Stomach smooth muscle (tissue), 2 donors: ENCODE data around the gene LIMS4.
"Not testable (repeated sequence)": the region's sequence is repeated elsewhere in the genome, so short reads cannot be mapped to it uniquely, and the experiment has no call there.

Experiments used
- H3K27ac ChIP-seq: one replicate; pipeline ENCODE4 v1.7.0; 2013; ENCODE audit warnings: mild to moderate bottlenecking, low read length, inconsistent platforms
- H3K27me3 ChIP-seq, 2 donors: one replicate each; pipeline ENCODE4 v1.7.0; 2013; ENCODE audit warnings: low read length in 2 of 2; ENCODE audit not compliant: insufficient read depth in 2 of 2, control insufficient read depth in 1 of 2
- H3K36me3 ChIP-seq, 2 donors: one replicate each; pipeline ENCODE4 v1.7.0; 2013; ENCODE audit warnings: low read length in 2 of 2; ENCODE audit not compliant: control insufficient read depth in 2 of 2, insufficient read depth in 2 of 2
- H3K4me1 ChIP-seq: one replicate; pipeline ENCODE4 v1.7.0; 2013; ENCODE audit warnings: low read length; ENCODE audit not compliant: control insufficient read depth, insufficient read depth
- H3K4me3 ChIP-seq, 2 donors: one replicate each; pipeline ENCODE4 v1.7.0; 2013; ENCODE audit warnings: low read length in 2 of 2
- H3K9ac ChIP-seq, 2 donors: one replicate each; pipeline ENCODE4 v1.7.0; 2013; ENCODE audit warnings: low read length in 2 of 2, mild to moderate bottlenecking in 1 of 2
- H3K9me3 ChIP-seq, 2 donors: one replicate each; pipeline ENCODE4 v1.7.0; 2013; ENCODE audit warnings: low read length in 2 of 2; ENCODE audit not compliant: control insufficient read depth in 2 of 2
- donor health status: healthy.
- donor health status: Pancreatic carcinoma.

Gene LIMS4

DNA sequence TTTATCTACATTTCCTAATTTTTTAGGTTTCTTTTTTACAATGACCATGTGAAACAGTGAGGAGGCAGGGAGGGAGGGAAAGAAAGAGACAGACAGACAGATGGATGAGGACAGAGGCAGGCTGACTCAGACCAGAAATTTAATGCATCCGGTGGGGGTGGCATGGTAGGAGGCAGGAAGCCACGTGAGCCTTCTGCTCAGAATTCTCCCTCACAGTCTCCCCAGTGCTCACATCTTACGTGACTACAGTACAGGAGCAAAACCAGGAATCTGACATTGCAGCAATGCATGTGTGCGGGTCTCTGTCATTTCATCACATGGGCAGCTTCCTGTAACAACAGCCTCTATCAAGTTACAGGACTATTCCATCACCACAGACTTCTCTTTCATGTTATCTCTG is 2.3 kb upstream of the LIMS4 start:
- H3K9me3 ChIP-seq, H3K27me3 ChIP-seq, H3K36me3 ChIP-seq, H3K4me3 ChIP-seq, H3K9ac ChIP-seq, H3K4me1 ChIP-seq, H3K27ac ChIP-seq: not testable (repeated sequence)

DNA sequence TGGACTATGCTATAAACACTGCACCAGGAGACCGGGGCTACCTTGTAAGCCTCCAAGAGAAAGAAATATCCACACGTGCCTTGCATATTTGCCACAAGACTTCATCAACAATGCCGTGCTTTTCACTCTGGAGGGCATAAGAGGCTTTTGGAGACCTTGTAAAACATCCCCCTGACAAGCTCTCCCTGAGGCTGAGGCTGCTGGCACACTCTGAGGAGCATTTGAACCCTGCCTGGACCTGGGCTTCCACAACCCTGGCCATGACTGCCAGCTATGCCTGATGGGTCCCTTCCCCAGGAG is 393 bp upstream of the LIMS4 start:
- not testable (repeated sequence) for H3K36me3 ChIP-seq, H3K9me3 ChIP-seq, H3K27me3 ChIP-seq, H3K27ac ChIP-seq, H3K4me3 ChIP-seq, H3K9ac ChIP-seq, H3K4me1 ChIP-seq

DNA sequence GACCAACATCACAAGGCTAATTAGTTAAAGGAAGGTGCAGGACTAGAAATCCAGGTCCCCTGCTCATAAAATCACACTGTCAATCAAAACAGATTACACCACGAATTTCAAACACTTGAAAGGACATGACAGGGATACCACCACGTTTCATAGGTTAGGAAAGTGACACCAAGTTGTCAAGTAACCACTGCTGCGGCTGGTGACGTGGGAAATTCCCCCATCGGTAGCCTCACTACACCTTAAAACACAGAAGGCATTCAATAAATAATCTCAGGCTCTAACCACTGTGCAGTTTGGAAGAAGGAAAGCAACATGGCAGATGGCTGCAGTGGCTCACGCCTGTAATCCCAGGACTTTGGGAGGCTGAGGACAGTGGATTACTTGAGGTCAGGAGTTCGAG is 3.7 kb downstream of the LIMS4 start:
- H3K9ac ChIP-seq, H3K36me3 ChIP-seq, H3K9me3 ChIP-seq, H3K4me3 ChIP-seq, H3K4me1 ChIP-seq, H3K27me3 ChIP-seq, H3K27ac ChIP-seq: not testable (repeated sequence)

DNA sequence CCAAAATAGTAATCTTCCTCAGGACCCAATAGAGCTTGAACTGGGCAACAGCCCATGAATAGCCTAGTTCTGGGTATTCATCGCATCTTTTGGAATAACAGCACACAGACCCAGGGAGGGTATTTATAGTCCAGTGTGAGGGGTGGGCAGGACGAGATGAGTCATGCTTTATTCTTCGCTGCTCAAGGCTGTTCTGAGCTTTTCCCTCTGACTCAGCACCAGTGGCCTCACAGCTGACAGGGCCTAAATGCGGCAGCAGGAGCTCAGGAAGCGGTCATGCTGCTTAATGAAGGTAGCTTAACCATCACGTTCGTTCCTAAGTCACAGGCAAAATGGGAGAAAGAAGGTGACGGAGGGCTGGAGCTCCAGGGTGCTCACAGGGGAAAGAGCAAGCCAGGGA is 7.3 kb downstream of the LIMS4 start:
- not testable (repeated sequence) for H3K4me1 ChIP-seq, H3K9me3 ChIP-seq, H3K27me3 ChIP-seq, H3K27ac ChIP-seq, H3K9ac ChIP-seq, H3K4me3 ChIP-seq, H3K36me3 ChIP-seq

DNA sequence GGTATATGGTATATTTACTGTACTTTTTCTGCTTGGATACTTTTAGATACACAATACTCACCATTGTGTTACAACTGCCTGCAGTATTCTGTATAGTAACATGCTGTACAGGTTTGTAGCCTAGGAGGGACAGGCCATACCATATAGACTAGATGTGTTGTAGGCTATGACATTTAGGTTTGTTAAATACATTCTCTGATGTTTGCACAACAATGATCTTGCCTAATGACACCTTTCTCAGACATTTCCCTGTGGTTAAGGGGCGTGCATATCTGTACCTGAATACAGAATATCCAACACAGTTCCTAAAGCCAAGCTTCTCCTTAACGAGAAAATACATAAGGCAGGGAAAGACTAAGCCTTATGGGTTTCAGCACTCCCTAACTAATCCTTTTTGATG is 10.2 kb downstream of the LIMS4 start:
- not testable (repeated sequence) for H3K9ac ChIP-seq, H3K36me3 ChIP-seq, H3K27ac ChIP-seq, H3K27me3 ChIP-seq, H3K9me3 ChIP-seq, H3K4me3 ChIP-seq, H3K4me1 ChIP-seq

DNA sequence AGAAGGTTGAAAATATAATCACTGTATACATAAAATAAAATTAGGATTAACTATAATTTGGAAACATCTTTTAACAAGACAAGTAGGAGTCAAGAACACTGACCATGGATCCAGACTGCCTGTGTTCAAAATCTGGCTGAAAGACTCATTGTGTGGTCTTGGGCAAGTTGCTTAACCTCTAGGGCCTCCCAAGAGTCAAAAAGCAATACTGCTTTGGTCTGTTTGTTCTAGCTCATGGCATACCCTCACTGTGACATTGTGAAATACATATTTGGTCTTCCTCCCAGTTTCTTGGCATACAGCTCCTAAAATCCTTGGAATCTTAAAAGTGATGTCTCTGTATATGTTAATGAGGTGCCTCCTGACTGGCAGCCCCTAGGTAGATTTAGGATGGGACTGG is 12.3 kb downstream of the LIMS4 start:
- H3K4me3 ChIP-seq, H3K9ac ChIP-seq, H3K9me3 ChIP-seq, H3K27ac ChIP-seq, H3K4me1 ChIP-seq, H3K27me3 ChIP-seq, H3K36me3 ChIP-seq: not testable (repeated sequence)

DNA sequence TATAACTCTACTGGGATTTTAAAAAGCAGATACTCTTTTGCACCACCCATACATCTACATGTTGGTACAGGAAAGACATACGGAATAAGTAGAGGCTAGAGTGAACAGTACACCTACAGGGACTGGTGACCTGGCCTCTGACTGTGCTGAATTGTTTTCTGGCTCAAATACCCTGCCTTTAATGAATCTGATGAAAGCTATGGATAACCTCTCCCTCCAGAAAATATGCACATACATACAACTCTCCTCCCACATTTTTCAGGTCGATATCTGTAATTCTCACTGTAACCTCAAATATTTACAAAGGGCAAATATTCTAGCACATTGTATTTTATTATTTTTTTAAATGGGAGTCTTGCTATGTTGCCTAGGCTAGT is 15.4 kb downstream of the LIMS4 start:
- not testable (repeated sequence) for H3K27ac ChIP-seq

DNA sequence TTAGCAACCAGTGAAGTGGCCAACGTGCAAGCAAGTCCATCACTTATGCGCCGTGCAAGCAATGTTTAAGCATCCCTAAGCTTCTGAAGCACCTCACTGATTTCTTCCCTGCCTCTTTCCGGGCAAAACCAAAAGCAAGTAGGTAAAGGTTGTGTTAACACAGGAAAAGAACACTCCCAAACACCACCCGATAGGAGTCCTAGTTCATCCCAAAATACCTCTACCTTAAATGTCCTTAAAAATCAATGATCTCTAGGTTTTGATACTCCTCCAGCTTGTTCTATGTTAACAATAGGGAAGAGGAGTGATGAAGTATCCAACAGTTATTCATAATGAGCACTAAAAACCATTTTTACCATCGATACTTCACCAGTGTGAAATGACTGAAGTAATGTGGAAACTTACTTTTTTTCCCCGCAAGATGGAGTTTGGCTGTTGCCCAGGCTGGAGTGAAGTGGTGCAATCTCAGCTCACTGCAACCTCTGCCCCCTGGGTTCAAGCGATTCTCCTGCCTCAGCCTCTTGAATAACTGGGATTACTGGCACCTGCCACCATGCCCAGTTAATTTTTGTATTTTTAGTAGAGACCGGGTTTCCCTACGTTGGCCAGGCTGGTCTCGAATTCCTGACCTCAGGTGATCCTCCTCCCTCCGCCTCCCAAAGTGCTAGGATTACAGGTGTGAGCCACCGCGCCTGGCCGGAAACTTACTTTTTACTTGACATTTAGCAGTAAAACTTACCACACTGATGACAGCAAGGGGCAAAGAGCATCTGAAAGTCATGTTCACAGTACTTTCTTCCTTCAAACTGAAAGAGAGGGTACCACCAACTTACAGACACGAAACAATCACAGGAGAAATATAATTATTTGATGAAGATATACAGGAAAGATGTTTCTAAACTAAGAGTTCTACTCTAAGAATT is 16.1 kb downstream of the LIMS4 start:
- H3K9me3 ChIP-seq, H3K27ac ChIP-seq, H3K27me3 ChIP-seq, H3K4me3 ChIP-seq, H3K9ac ChIP-seq, H3K4me1 ChIP-seq, H3K36me3 ChIP-seq: not testable (repeated sequence)

More for the DNA sequence above, 15.4 kb downstream of the LIMS4 start:
- not testable (repeated sequence) for H3K36me3 ChIP-seq, H3K4me1 ChIP-seq, H3K9me3 ChIP-seq, H3K27me3 ChIP-seq, H3K4me3 ChIP-seq, H3K9ac ChIP-seq

DNA sequence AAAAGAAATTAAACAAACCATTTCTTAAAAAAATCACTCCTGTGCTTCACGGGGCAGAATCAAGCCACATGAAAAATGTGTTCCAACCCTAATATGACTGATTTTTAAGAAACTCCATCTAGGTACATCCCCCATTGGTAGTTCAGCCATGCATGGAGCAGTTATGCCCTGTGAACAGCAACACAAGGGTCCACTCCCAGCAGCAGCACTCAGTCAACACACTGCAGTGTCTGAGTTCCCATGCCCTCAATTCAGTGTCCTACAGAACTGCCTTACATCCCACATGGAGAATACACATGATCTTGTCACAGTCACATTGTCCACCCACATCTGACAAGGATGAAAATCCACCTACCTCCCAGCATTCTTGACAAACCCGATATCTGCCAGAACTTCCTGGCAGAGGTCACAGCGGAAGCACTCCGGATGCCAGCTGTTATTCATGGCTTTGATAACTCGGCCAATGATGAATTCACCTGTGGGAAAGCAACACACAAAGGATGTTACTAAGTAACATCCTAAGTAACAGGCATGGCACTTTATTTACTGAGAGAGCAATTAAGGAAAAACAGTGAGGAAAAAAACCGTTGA is 17.4 kb downstream of the LIMS4 start:
- not testable (repeated sequence) for H3K27me3 ChIP-seq, H3K9me3 ChIP-seq, H3K36me3 ChIP-seq, H3K27ac ChIP-seq, H3K4me3 ChIP-seq, H3K4me1 ChIP-seq, H3K9ac ChIP-seq

DNA sequence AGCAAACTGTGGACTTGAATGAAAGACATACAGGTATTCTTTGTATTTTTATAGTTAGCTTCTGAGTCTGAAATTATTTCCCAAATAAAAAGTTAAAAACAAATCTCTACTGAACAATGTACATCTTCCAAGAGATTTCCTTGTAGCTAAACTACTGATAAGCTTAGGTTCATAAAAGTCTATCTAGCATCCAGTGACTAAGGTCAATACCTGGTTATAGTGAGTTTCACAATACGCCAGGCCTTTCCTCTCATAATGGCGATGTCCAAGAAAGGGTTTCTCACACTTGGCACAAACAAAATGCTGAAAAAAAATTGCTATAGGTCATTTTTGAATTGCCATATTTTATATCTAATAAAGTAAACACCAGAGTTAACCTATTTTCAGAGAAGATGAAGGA is 21.7 kb downstream of the LIMS4 start:
- not testable (repeated sequence) for H3K36me3 ChIP-seq, H3K4me1 ChIP-seq, H3K9me3 ChIP-seq, H3K9ac ChIP-seq, H3K27ac ChIP-seq, H3K4me3 ChIP-seq, H3K27me3 ChIP-seq

DNA sequence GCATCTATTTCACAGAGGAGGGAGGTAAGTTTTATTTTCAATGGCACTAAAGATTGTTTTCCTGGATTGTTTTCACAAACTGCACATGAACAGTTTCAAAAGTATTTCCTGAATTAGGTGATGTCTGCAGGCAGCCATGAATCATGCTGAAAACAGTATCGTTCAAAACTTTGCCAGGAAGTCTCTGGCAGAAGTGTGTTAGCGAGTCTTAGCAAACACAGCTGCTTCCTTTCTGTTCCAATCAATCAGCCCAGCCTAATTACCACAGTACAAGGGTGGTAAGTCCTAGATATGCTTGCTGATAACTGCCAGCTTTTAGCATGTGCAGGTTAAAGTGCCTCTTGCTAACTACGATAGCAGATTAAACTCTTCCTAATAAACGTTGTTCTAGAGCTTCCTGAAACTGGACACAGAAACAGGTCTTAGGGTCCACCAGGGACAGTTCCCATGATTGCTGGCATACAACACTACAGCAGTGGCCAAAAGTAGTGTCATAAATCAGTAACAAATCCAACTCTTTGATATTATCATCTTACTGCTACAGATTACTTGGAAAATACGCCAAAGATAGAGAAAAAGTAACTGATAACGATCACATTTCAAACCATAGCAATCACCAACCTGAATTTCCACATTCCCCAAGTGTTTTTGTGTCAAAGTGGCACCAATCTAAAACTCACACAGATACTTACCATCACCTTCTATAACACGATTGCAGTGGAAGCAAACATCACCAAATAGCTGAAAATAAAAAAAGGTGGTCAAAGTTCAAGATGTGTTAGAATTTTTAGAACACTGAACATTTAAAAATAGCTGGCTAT is 23.3 kb downstream of the LIMS4 start:
- not testable (repeated sequence) for H3K36me3 ChIP-seq, H3K27ac ChIP-seq, H3K27me3 ChIP-seq, H3K9ac ChIP-seq, H3K4me3 ChIP-seq, H3K9me3 ChIP-seq, H3K4me1 ChIP-seq
